Bone marrow (tissue), 2 donors: ENCODE results near the gene IRF2.
A peak's percentile ranks its signal among the peaks of the same experiment; 100 is the strongest.
"Not testable (repeated sequence)": the region's sequence is repeated elsewhere in the genome, so short reads cannot be mapped to it uniquely, and the experiment has no call there.

Experiments used
- DNase-seq, 2 donors: peaks; one replicate each; lab custom pipeline; 2025; lab: John Stamatoyannopoulos, UW

IRF2 gene

DNA sequence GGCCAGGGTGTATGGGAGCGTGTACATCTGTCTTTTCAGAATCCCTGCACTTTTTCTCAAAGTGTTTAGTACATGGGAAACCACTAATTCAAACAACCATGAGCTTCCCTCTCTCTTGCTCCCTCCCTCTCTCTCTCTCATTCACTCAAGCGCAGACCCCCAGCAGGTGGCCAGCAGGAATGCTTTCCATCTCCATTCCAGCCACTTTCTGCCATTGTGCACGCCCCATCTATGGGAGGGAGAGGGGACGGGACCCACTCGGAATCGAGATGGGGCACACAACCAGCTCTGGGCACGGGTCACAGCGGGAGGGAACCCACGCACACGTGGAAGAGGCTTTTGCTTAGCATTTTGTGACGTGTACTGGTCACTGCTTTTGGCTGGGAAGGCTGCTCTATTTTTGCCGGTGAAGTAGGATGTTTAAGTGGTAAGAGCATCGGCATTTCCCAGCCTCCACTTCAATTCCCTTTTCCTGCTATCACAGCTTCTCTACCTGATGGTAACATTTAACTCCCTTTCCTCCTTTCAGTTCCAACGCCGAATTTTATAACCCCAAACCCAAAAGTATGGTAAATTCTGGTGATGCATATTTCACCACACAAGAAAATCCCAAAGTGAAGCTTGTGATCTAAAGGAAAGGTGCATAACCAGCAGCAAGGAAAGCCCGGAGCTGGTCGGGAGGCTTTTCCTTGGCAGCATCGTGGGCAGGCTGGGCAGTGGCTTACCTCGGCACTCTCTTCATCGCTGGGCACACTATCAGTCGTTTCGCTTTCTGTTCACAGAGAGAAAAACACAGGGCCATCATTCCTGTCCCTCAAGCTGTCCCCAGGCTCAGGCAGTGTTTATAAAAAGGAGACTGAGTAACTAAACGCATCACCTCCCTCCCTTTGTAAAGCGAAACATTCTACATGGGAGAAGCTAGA, 84.1 kb downstream of the IRF2 start:
- DNase-seq, result no peak

DNA sequence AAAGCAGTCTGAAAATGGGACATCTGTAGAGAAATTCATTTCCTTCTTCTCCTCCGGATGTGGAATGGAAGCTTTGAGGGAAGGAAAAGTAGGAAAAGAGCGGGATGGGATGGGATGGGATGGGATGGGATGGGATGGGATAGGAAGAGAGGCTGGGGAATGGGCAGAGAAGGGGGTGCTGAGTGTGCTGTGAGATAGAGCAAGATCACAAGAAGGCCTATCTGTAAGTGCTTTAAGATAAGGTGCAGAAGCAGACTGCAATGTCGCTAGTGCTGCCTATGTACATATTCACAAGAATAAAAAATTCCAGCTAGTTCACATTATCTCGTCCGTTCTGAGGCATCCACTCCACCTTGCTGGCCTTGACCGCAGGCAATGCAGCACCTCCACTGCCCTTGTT, 86.2 kb downstream of the IRF2 start:
- no peak for DNase-seq

DNA sequence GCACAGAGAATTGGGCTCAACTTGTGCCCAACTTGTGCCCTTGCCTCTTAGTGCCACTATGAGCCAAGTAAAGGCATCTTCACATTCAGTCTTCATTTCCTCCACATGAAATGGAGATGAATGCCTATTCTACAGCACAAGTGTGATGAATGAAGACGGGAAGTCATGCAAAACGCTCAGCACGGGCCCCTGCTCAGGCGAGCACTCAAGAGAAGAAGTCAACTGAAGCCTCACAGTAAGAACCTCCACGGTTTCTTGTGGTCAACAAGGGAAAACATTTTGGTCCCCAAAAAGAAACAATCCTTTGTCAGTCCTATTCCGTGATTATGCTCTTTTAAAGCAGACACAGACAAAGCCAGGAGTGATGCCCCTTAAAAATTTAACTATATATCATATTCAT, 87.0 kb downstream of the IRF2 start:
- DNase-seq, result no peak

DNA sequence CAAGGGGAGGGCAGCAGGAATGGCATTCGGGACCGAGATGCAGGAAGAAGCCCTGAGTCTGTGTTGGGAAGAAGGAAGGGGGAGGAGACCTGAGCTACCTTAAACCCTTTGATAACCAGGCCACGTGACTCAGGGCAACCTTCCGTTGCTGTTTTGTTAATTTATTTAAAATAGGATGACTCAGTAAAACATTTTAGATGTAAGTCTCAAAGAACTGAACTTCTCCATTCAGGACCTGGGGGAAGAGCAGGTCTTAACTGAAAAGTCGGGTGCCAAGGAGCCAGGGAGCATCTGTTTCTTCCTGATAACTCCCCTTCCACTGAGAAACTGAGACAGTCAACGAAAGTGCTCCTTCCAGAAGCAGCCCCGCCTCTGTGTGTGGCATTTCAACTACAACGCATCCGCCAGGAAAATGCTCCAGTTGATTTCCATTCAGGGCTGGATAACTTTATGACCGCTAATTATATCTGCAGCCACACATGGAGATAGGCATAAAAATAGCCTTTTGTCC, 88.0 kb downstream of the IRF2 start:
- DNase-seq, result no peak

DNA sequence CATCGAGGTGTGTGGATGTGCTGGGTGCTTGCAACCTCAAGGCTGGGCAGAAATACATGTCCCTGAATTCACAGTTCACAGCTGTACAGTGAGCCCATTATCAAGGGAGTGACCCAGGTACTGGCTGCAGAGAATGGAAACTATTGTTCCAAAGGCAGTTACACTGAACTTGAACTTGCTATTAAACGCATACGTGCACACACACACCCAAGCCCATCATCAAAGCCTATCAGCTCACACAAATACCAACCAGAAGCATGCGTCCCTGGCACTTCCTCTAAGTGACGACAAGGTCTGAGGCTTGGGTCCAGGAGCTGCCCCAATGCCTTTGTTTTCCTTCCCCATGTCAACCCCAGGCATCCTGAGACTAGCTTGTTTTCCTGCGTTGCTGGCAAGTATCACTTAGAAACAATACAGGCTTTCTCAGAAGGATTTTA, 88.6 kb downstream of the IRF2 start:
- peak in 1 of 2 donors; percentile 30 for DNase-seq

DNA sequence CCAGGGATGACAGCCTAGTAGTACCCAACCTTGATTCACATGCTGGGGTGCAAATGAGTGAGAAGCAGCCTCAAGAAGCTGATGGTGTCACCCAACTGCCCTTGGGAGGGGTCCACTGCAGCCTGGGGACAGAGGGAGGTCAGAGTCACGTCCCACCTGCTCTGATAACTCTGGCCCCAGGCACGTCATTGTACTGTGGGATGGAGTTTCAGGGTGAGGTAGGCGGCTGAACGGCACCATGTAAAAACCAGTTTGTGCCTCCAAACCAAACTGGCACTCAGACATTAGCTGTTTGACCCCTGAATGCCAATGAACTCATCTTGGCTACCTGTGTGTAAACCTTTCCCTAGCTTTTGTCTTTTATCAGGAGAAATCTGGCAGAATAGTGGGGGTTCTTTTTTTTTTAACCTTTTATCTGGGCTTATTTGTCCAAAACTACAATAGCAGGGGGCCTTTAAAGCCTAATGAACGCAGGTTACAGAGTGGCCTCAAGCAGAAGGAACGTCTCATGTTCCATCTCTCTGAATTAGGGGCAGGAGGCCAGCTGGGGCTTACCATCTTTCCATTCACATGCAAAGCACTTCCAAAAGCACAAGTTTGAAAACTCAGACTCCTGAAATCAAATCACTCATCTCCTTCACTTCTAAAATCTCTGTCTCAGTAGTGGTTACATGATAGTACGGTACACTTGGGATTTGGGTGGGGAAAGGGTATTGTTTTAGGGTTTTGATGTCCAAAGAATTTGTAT, 89.4 kb downstream of the IRF2 start:
- no peak for DNase-seq

DNA sequence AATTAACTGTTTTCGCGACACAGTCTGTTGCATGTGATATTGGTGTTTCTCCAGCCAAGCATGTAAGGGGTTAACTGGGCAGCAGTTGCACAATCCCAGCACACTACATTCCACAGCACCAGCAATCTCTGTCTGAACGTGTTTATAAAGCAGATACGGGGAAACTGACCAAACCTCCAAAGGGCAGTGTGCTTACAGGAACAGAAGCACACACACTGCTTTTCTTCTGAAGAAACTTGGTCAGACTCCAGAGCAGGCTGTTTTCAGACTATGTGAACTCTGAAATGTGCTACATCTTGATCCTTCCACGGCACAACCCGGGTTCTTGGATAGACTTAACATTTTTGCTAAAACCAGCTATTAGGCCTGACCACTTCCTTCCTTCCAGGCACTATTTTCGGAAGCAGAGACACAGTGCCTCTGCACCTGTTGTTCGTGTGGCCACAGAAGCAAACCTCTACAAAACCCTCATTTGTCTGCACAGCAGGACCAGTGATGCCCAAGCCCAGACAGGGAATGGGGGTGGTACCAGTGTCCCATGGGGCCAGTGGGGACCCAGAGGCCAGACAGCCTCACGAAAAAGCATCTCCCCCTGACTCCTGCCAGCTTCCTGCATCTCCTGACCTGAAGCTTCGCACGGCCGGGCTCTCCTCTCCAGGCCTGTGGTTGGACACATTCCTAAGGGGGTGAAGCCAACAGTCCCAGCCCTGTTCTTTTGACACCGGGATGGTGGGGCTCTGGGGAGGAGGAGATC, 90.1 kb downstream of the IRF2 start:
- no peak for DNase-seq

DNA sequence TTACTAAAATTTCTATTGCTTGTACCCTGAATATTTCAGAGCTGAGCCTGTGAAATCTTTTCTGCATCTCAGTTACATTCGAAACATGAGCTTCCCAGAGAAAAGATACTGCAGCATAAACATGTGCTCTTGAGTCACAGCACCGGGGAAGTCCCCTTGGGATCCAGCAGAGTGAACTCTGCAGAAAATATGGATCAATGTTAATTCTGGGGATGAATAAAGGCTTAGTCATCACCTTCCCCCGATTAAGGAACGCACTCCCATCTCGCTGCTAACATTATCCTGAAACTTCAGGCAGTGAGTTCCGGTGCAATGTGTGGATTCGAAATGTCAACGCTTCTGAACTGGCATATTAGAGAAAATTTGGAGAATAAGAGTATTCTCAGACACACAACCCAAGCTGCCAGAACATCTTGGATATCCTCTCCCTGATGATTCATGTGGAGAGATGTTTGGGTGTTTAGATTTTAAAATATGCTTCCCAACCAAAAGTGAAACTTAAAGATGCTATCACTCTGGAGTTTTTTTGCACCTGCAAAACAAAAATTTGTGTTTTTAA, 90.8 kb downstream of the IRF2 start:
- DNase-seq, result peak in 1 of 2 donors; percentile 11

DNA sequence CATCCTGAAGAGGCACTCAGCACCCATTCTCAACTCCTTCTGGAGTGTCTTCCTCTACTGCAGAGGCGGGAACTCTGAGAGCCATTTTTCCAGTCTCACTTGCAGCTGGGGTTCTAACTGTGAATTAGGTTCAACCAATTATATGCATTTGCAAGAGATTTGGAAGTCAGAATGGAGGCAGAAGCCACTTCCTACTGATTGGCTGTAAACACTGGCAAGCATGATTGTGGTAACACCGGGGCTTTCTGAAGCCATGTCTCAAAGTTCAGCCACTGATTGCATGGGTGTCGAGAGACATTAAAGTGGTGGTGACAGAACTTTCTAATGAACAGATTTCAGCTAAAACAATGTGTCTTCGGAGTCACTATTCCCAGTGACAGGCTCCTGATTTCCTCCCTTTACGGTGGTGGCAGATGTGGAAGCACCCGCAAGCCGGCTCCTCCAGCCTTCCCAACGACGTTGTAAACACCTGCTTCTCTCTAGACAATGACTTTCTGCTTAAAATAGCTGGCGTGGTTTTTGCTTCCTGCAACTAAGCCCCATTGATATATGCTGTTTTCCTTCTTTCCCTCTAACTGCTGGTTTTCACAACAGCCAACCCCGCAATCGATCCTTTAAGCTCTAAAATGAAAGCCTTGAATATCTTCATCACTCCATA, 92.0 kb downstream of the IRF2 start:
- DNase-seq, result no peak

DNA sequence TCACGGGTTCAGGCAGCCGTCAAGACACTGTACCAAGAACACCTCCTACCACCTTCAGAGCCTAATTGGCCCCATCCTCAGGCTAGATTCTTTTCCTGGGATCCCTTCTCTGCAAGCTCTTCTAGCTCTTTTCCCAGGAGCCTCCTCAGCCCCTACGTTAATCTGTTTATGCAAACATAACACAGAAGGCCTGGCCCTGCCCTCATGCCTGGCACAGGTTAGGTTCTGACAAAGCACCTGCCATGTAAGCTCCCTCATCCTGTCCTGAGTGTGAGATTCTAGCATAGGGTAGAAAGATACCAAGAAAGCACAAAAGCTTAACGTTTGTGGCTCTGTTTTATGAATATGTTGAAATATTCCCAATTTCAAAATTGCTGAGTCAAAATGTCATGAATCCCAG, 93.6 kb downstream of the IRF2 start:
- no peak for DNase-seq

DNA sequence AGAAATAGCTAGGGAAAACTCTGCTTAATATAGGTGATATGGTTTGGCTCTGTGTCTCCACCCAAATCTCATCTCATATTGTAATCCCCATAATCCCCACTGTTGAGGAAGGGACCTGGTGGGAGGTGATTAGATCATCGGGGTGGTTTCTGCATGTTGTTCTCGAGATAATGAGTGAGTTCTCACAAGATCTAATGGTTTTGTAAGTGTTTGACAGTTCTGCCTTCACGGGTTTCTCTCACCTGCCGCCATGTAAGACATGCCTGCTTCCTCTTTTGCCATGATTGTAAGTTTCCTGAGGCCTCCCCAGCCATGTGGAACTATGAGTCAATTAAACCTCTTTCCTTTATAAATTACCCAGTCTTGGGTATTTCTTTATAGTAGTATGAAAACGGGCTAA, 94.1 kb downstream of the IRF2 start:
- DNase-seq, result not testable (repeated sequence)

DNA sequence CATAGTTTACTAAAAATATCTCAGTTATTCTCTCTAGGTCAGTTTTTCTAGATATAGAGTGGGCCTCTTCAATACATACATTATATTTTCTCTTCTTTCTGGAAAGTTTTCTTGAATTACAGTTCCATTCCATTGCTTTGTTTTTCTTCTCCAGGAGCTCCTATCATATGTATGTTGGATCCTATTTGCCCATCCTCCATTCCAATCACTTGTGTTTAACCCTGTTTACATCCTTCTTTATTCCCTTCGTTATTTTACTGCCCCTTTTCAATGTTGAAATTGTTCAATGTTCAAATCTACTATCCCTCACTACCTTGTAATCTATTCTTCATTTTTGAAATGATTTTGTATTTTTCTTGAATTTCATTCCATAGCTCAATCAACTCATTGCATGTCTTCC, 97.4 kb downstream of the IRF2 start:
- DNase-seq, result no peak

DNA sequence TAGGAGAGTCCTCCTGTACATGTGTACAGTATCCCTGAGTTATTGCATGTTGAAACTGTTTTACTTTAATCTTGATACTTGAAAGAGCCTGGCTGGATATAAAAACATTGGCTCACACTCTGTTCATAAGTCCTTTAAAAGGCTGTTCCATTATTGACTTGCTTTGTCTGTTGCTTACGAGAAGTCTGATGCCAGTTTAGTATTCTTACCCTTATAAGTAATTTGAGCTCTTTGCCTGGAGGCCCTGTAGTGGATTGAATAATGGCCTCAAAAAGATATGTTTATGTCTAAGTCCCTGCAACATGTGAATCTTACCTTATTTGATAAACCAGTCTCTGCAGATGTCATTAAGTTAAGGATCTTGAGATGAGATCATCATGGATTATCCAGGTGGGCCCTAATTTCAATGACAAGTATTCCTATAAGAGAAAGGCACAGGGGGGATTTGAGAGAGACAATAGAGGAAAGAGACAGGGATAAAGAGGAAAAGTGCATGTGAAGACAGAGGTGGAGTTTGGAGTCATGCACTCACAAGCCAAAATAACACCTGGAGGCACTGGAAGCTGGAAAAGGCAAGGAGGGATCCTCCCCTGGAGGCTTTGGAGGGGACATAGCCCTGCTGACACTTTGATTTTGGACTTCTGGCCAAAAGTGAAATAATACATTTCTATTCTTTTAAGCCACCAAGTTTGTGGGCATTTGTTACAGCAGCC, 98.1 kb downstream of the IRF2 start:
- DNase-seq, result no peak

DNA sequence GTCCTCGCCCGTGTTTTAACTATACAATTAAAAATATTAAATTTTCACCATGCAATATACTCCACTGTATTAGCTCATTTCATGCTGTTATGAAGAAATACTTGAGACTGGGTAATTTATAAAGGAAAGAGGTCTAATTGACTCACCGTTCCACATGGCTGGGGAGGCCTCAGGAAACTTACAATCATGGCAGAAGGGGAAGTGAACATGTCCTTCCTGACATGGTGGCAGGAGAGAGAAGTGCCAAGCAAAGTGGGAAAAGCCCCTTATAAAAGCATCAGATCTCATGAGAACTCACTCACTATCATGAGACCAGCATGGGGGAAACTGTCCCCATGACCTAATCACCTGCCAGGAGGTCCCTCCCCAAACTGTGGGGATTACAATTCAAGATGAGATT, 98.7 kb downstream of the IRF2 start:
- DNase-seq, result not testable (repeated sequence)

DNA sequence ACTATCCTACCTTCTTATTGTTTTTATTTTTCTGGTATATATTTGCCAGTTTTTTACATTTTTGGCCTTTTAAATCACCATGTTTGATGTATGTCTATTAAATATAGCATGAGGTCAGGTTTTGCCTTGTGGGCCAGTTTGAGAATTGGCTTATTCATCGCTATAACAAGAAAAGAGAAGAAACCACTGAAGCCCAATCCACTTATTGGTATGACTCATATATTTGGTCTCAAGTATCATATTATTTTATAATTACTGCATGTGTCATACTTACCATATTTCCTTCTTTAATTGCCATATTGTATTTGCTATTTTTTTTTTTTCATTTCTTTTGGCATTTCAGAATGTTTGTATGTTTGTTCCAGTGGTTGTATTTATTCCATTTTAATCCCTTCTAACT, 99.3 kb downstream of the IRF2 start:
- no peak for DNase-seq

DNA sequence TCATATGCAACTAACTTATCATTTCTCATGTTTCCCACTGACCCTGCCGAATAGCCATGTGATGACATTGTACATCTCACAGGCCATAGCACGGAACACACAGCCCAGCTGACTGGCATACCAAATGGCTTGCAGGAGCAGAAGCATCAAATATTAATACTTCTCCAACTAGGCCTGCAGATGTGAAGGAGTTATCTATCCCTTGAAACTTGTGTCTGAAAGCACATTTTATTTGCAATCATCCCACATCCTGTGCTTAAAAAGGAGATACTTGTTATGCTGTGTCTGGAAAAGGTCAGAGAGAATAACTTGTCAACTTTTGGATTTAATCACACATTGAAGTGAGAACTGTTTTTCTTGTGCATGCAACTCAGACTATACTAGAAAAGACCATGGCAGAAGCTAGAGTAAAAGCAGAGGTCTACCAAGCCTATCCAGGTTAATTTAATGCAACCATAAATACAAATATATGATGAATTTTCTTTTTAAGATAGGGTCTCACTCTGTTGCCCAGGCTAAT, 100.4 kb downstream of the IRF2 start:
- no peak for DNase-seq

DNA sequence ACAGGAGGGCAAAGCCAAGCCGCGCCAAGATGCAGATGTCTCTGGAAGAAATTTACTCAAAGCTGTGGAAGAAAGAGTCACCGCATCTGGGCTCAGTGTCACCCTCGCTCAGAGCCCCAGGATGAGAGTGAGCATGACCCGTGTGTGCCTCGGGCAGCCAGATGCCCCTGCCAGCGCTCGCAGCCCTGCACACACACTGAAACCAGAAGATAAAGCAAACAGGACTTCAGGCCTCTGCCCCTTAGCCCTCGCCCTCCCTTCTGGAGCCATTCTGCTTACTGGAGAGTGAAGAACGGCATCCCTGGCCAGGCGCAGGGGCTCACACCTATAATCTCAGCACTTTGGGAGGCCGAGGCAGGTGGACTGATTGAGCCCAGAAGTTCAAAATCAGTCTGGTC, 103.0 kb downstream of the IRF2 start:
- no peak for DNase-seq

DNA sequence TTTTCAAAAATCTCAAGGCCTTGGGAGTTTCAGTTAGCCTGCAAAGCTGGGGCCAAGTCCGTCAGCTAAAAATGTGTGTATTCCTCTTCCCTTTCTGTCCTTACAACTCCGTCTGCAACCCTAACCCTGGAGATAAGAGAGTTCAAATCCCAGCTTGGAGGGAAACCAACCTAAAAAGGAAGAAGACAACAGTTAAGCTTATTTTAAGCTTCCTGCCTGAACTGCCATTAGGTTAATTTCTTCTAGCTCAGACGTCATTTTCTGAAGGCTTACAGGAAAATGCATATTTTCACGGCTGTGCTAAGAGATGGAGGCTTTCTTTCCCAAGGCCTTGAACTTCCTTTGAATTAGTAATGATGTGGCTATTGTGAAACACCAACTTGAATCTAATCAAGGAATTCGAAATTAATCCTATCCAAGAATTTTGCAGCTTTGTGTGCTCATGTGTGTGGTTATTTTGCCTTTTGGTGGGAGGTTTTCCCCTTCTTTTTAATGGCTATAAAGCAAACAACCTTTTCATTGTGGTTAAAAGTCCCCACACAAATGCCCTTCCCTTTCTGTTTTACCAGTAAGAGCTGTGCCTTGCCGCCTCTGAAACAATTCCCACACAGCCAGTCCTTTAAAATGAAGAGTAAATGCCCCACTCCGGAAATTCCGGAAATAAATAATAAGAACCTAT, 103.5 kb downstream of the IRF2 start:
- DNase-seq, result no peak

DNA sequence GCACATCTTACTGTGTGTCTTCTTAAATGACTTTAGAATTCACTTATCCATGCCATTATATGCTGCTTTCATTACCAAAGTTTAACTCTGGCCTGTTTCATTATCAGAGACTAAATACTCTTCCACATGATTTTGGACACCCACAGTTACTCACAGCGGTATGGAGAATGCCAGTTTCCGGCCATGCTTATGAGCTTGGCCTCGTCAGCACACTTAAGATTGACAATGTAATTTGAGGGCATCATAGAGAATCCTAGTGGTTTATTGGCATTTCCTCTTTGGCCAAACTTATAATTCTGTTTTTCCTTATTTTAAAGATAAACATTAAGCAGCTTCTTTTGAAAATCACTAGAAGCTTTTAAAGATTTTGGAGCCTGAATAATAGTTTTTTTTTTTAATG, 104.5 kb downstream of the IRF2 start:
- DNase-seq, result no peak

DNA sequence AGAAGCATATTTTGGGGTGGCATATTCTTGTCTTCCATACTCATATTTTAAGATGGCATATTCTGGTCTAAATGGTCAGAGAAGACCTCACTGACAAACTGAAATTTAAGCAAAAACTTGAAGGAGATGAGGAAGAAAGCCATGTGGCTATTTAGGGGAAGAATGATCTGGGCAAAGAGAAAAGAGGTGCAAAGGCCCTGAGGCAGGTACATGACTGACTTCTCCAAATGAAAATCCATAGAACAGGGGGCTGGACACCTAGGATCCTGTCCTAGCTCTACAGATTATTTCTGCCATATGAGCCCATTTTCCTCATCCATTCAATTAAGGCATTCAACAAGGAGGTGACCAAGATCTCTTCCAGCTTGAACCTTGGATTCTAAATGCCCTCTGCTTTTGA, 105.6 kb downstream of the IRF2 start:
- no peak for DNase-seq
